HepG2 (cell line): ENCODE results near the gene IFIT1B. TPM values are rescaled to one million over a fixed set of nuclear protein-coding genes. Genes with fewer than 3 reads are reported as not detected.

Experiments
- ATAC-seq: fragments of 200-7000 bp; cut with Tn5 transposase; 3 replicates; pipeline ENCODE4 v1.9.1; 2020; ENCODE audit warnings: mild to moderate bottlenecking, moderate library complexity
- BruUV-seq: library from RNA; stranded (reverse); fragments of 400-500 nt; replicated peaks from 2 replicates; lab custom pipeline; 2021; lab: Mats Ljungman, UMichigan
- CTCF ChIA-PET: fragments of 300-600 bp; formaldehyde crosslinking; extraction: SDS; loops from one replicate; lab custom pipeline; 2021; ENCODE audit warnings: low total read pairs, inconsistent platforms, low intra/inter-chr PET ratio; lab: Yijun Ruan, JAX
- POLR2A ChIA-PET: fragments of 350-600 bp; sonication (Branson Sonifier 250); formaldehyde crosslinking; loops from one replicate; lab custom pipeline; 2020; ENCODE audit warnings: antibody characterized with exemption, inconsistent platforms; lab: Yijun Ruan, JAX
- DNase-seq: peaks from one replicate; pipeline ENCODE4 v3.0.0-alpha.2; 2015; ENCODE audit warnings: low spot score
- FAIRE-seq: peaks from 3 replicates; lab custom pipeline; 2011; peaks lifted over from hg19 to GRCh38; lab: Jason Lieb, UNC
- H2AFZ ChIP-seq: one replicate; pipeline ENCODE4 v1.6.1; 2011; ENCODE audit warnings: low read length, inconsistent platforms
- H3K27ac ChIP-seq: fragments of 300-600 bp; 3 replicates; pipeline ENCODE4 v1.8.0; 2011; ENCODE audit warnings: mixed run types, mild to moderate bottlenecking, mixed read lengths, low read length, inconsistent platforms; ENCODE audit not compliant: insufficient read depth; ENCODE audit errors: extremely low read length
- H3K27me3 ChIP-seq, 2 experiments: fragments of 200-600 bp in 1 of 2; 2 replicates in 1 of 2; 3 replicates in 1 of 2; pipeline versions ENCODE4 v1.6.0 to v1.8.0; 2011; ENCODE audit warnings: low read length in 2 of 2, mild to moderate bottlenecking in 2 of 2, moderate library complexity in 2 of 2, inconsistent platforms in 1 of 2; ENCODE audit not compliant: insufficient read depth in 2 of 2, control insufficient read depth in 1 of 2
- H3K36me3 ChIP-seq, 2 experiments: fragments of 200-600 bp in 1 of 2; replicated peaks in 1 of 2; 2 replicates in 1 of 2; 3 replicates in 1 of 2; pipeline versions ENCODE4 v1.5.1 to v1.8.0; 2011; ENCODE audit warnings: low read length in 2 of 2, inconsistent platforms in 1 of 2; ENCODE audit not compliant: insufficient read depth in 2 of 2, control insufficient read depth in 1 of 2
- H3K4me1 ChIP-seq: 2 replicates; pipeline ENCODE4 v1.5.1; 2012; ENCODE audit warnings: low read length, inconsistent platforms; ENCODE audit not compliant: insufficient read depth
- H3K4me2 ChIP-seq: 2 replicates; pipeline ENCODE4 v1.6.0; 2011; ENCODE audit warnings: low read depth, low read length, inconsistent platforms
- H3K4me3 ChIP-seq, 3 experiments: fragments of 200-600 bp in 1 of 3; sonication (generic), shearing (Covaris generic) in 1 of 3; replicated peaks in 1 of 3; 2 replicates each; pipeline ENCODE4 v1.5.1; 2011 to 2016; ENCODE audit warnings: low read length in 3 of 3, inconsistent platforms in 2 of 3, low read depth in 2 of 3, mild to moderate bottlenecking in 2 of 3, control low read depth in 1 of 3, mixed read lengths in 1 of 3; ENCODE audit not compliant: insufficient read depth in 1 of 3
- H3K79me2 ChIP-seq: one replicate; pipeline ENCODE4 v1.6.1; 2011; ENCODE audit warnings: low read length, inconsistent platforms; ENCODE audit not compliant: insufficient read depth
- H3K9ac ChIP-seq: 2 replicates; pipeline ENCODE4 v1.6.0; 2011; ENCODE audit warnings: mild to moderate bottlenecking, low read depth, low read length, inconsistent platforms; ENCODE audit not compliant: insufficient read depth
- H3K9me3 ChIP-seq: 2 replicates; pipeline ENCODE4 v1.5.1; 2012; ENCODE audit warnings: mild to moderate bottlenecking, low read length
- H4K20me1 ChIP-seq: 2 replicates; pipeline ENCODE4 v1.6.0; 2011; ENCODE audit warnings: inconsistent platforms, mild to moderate bottlenecking, low read length, moderate library complexity; ENCODE audit not compliant: insufficient read depth
- JUND ChIP-seq: sonication (generic); formaldehyde crosslinking; IDR thresholded peaks from 2 replicates; pipeline ENCODE4 v1.8.0; 2022; ENCODE audit warnings: mild to moderate bottlenecking, missing genetic modification reagents
- KDM5A ChIP-seq: fragments of 200-600 bp; sonication (generic); IDR thresholded peaks from 2 replicates; pipeline ENCODE4 v1.7.0; 2018; ENCODE audit warnings: antibody characterized with exemption, mild to moderate bottlenecking, low read length, borderline replicate concordance
- PLRG1 ChIP-seq: fragments of 450-650 bp; conservative IDR thresholded peaks from 2 replicates; pipeline ENCODE4 v1.6.1; 2016
- RERE ChIP-seq: IDR thresholded peaks from 2 replicates; pipeline ENCODE4 v1.6.1; 2016; ENCODE audit warnings: low read depth, missing genetic modification reagents, missing compliant biosample characterization
- SRF ChIP-seq: IDR thresholded peaks from 2 replicates; pipeline ENCODE4 v1.6.1; 2011; ENCODE audit warnings: mild to moderate bottlenecking, low read depth, low read length, moderate library complexity
- SRSF1 ChIP-seq: fragments of 200-400 bp; formaldehyde crosslinking; optimal IDR thresholded peaks from 2 replicates; pipeline ENCODE3; 2017; ENCODE audit warnings: mild to moderate bottlenecking, low read depth, low read length, moderate library complexity
- ZBTB42 ChIP-seq: sonication (generic); formaldehyde crosslinking; IDR thresholded peaks from 2 replicates; pipeline ENCODE4 v1.5.0; 2020; ENCODE audit warnings: mild to moderate bottlenecking, missing genetic modification reagents
- ZFAT ChIP-seq: sonication (generic); formaldehyde crosslinking; conservative IDR thresholded peaks from 2 replicates; pipeline ENCODE4 v1.8.1; 2023; ENCODE audit warnings: missing genetic modification reagents, inconsistent platforms
- ZFY ChIP-seq: sonication (generic); formaldehyde crosslinking; IDR thresholded peaks from 2 replicates; pipeline ENCODE4 v1.4.0; 2020; ENCODE audit warnings: missing genetic modification reagents
- ZNF160 ChIP-seq: sonication (generic); formaldehyde crosslinking; IDR thresholded peaks from 2 replicates; pipeline ENCODE4 v1.8.0; 2022; ENCODE audit warnings: mild to moderate bottlenecking, inconsistent platforms, missing genetic modification reagents
- ZNF253 ChIP-seq: sonication (generic); formaldehyde crosslinking; IDR thresholded peaks from 2 replicates; pipeline ENCODE4 v1.8.0; 2022; ENCODE audit warnings: mild to moderate bottlenecking, missing genetic modification reagents, borderline replicate concordance
- ZNF432 ChIP-seq: sonication (generic); formaldehyde crosslinking; IDR thresholded peaks from 2 replicates; pipeline ENCODE4 v1.5.0; 2020; ENCODE audit warnings: missing genetic modification reagents, mild to moderate bottlenecking, borderline replicate concordance
- ZNF816 ChIP-seq: sonication (generic); formaldehyde crosslinking; IDR thresholded peaks from 2 replicates; pipeline ENCODE4 v1.8.0; 2022; ENCODE audit warnings: missing genetic modification reagents, mild to moderate bottlenecking, borderline replicate concordance
- ZSCAN9 ChIP-seq: IDR thresholded peaks from 2 replicates; pipeline ENCODE4 v1.6.1; 2016; ENCODE audit warnings: borderline replicate concordance
- WGBS: methylation state at CpG from one replicate; pipeline ENCODE4 v1.1.6; 2017; ENCODE audit warnings: low lambda C conversion rate; 5-methylcytosine and 5-hydroxymethylcytosine counted together
- in situ Hi-C: cut with HindIII; loops from 2 replicates; pipeline ENCODE4 v1.10.0; 2017; ENCODE audit warnings: low pct_unique_long_range_greater_than_20kb; ENCODE audit not compliant: extremely low pct_ligation_motif_present
- intact Hi-C: fragments of 100-400 bp; cut with micrococcal nuclease; formaldehyde crosslinking; loops from one replicate; pipeline ENCODE4 v1.10.0; 2022; ENCODE audit not compliant: unreplicated experiment
- polyA plus RNA-seq, 8 experiments: library from polyadenylated mRNA; depleted of rRNA in 3 of 8; stranded (reverse) in 7 of 8; unstranded in 1 of 8; fragments of >200 nt; fragmentation: Illumina TruSeq in 4 of 8; extraction: Trizol in 4 of 8; gene quantifications; 2 replicates each; pipeline versions ENCODE4 v1.2.1 to v1.2.3, GENCODE V29; 2011 to 2016; ENCODE audit warnings: low read depth in 4 of 8, missing spikeins in 1 of 8, mixed read lengths in 1 of 8; ENCODE audit not compliant: insufficient read depth in 1 of 8
- total RNA-seq, 5 experiments: library from RNA; depleted of rRNA; stranded (reverse); fragments of >200 nt; fragmentation: Illumina TruSeq; extraction: Trizol; gene quantifications; 2 replicates each; pipeline ENCODE4 v1.2.3, GENCODE V29; 2016; ENCODE audit warnings: low read depth in 1 of 5

Gene IFIT1B
- total and polyA plus RNA-seq, 2 of the 13 experiments (the other 11 are each of a cell fraction or from before 2014, with no cell fraction given): not detected

- ChIA-PET CTCF (no interaction called here), POLR2A (interaction anchor here (2.0 kb wide), 1 partner anchor 13 kb away, joined by 8 read pairs; no protein-coding TSS in a partner anchor)
- TF ChIP-seq ZNF253 (CRISPR knock-in tag) (no peak), ZFY (no peak), RERE (CRISPR knock-in tag) (no peak), ZNF816 (CRISPR knock-in tag) (no peak), ZNF160 (no peak), ZSCAN9 (CRISPR knock-in tag) (no peak), KDM5A (no peak), ZNF432 (CRISPR knock-in tag) (no peak), ZBTB42 (no peak), JUND (no peak), SRF (no peak), SRSF1 (no peak), PLRG1 (no peak), ZFAT (CRISPR knock-in tag) (no peak)
- Histone ChIP-seq H3K4me3 (no peak overlapping the region), H3K9me3 (no peaks in the 10 kb centered on the region), H3K9ac (no peak overlapping the region), H3K27me3 (no peaks in the 10 kb centered on the region), H3K79me2 (no peaks in the 10 kb centered on the region), H3K4me2 (no peak overlapping the region), H3K36me3 (no peaks in the 10 kb centered on the region), H3K27ac (no peak overlapping the region), H2AFZ (no peak overlapping the region), H4K20me1 (no peaks in the 10 kb centered on the region), H3K4me1 (peaks cover 49% of the 10 kb centered on the region)
- WGBS: 89% methylated on average over 4 of the region's 4 CpGs
- no TSS peak for BruUV-seq
- in situ Hi-C loops (no loop called here), intact Hi-C loops (no loop called here)
- DNase-seq (no peak), FAIRE-seq (no peak), ATAC-seq (no peak)
These were observed 32.4 kb upstream of the IFIT1B start for GRCh38 chr10:89345367-89346000.
